Measurements from ENCODE around the gene NEGR1.

NEGR1 gene

GRCh38 chr1:71610476-71610875, 671.9 kb downstream of the NEGR1 start:
- no peak overlapping the region for H3K4me3 ChIP-seq (ENCODE audit: low read length)
- H3K4me1 ChIP-seq (ENCODE audit: insufficient read depth, low read length) = no peaks in the 10 kb centered on the region
- no peak overlapping the region for H3K9ac ChIP-seq (ENCODE audit: low read depth, low read length)
- H3K27ac ChIP-seq (ENCODE audit: low read length) = no peak overlapping the region
- no peaks in the 10 kb centered on the region for H3K9me3 ChIP-seq (ENCODE audit: insufficient read depth, low read depth, low read length)
- no peaks in the 10 kb centered on the region for H3K27me3 ChIP-seq (ENCODE audit: insufficient read depth, low read length)
- H3K36me3 ChIP-seq (ENCODE audit: insufficient read depth, low read depth, low read length) = no peaks in the 10 kb centered on the region

GRCh38 chr1:71603044-71603776, 679.1 kb downstream of the NEGR1 start:
- Histone ChIP-seq H3K27ac (ENCODE audit: low read length) (no peak overlapping the region), H3K27me3 (ENCODE audit: insufficient read depth, low read length) (no peaks in the 10 kb centered on the region), H3K9ac (ENCODE audit: low read depth, low read length) (no peak overlapping the region), H3K4me3 (ENCODE audit: low read length) (no peak overlapping the region), H3K9me3 (ENCODE audit: insufficient read depth, low read depth, low read length) (no peaks in the 10 kb centered on the region), H3K4me1 (ENCODE audit: insufficient read depth, low read length) (no peaks in the 10 kb centered on the region), H3K36me3 (ENCODE audit: insufficient read depth, low read depth, low read length) (no peaks in the 10 kb centered on the region)

GRCh38 chr1:71600023-71600422, 682.3 kb downstream of the NEGR1 start:
- H3K36me3 ChIP-seq (ENCODE audit: insufficient read depth, low read depth, low read length) = no peaks in the 10 kb centered on the region
- no peaks in the 10 kb centered on the region for H3K27me3 ChIP-seq (ENCODE audit: insufficient read depth, low read length)
- H3K27ac ChIP-seq (ENCODE audit: low read length) = no peak overlapping the region
- H3K4me3 ChIP-seq (ENCODE audit: low read length) = no peak overlapping the region
- no peaks in the 10 kb centered on the region for H3K4me1 ChIP-seq (ENCODE audit: insufficient read depth, low read length)
- no peaks in the 10 kb centered on the region for H3K9me3 ChIP-seq (ENCODE audit: insufficient read depth, low read depth, low read length)
- no peak overlapping the region for H3K9ac ChIP-seq (ENCODE audit: low read depth, low read length)

- H3K9me3 ChIP-seq (ENCODE audit: insufficient read depth, low read depth, low read length) = no peaks in the 10 kb centered on the region
- no peak overlapping the region for H3K4me3 ChIP-seq (ENCODE audit: low read length)
- no peaks in the 10 kb centered on the region for H3K27me3 ChIP-seq (ENCODE audit: insufficient read depth, low read length)
- no peak overlapping the region for H3K27ac ChIP-seq (ENCODE audit: low read length)
- H3K4me1 ChIP-seq (ENCODE audit: insufficient read depth, low read length) = no peaks in the 10 kb centered on the region
- no peaks in the 10 kb centered on the region for H3K36me3 ChIP-seq (ENCODE audit: insufficient read depth, low read depth, low read length)
- H3K9ac ChIP-seq (ENCODE audit: low read depth, low read length) = no peak overlapping the region
These were observed 683.0 kb downstream of the NEGR1 start for GRCh38 chr1:71599306-71599705.

- Histone ChIP-seq H3K9me3 (ENCODE audit: insufficient read depth, low read depth, low read length) (no peaks in the 10 kb centered on the region), H3K4me3 (ENCODE audit: low read length) (0 out of 2 replicates have a peak overlapping the region, but pooled peaks have one; percentile 35), H3K27ac (ENCODE audit: low read length) (no peak overlapping the region), H3K4me1 (ENCODE audit: insufficient read depth, low read length) (peaks cover 9% of the 10 kb centered on the region), H3K27me3 (ENCODE audit: insufficient read depth, low read length) (no peaks in the 10 kb centered on the region), H3K36me3 (ENCODE audit: insufficient read depth, low read depth, low read length) (no peaks in the 10 kb centered on the region), H3K9ac (ENCODE audit: low read depth, low read length) (no peak overlapping the region)
These were observed 688.8 kb downstream of the NEGR1 start for GRCh38 chr1:71593523-71593922.

- no peaks in the 10 kb centered on the region for H3K36me3 ChIP-seq (ENCODE audit: insufficient read depth, low read depth, low read length)
- H3K9ac ChIP-seq (ENCODE audit: low read depth, low read length) = no peak overlapping the region
- H3K9me3 ChIP-seq (ENCODE audit: insufficient read depth, low read depth, low read length) = no peaks in the 10 kb centered on the region
- H3K27me3 ChIP-seq (ENCODE audit: insufficient read depth, low read length) = no peaks in the 10 kb centered on the region
- H3K4me1 ChIP-seq (ENCODE audit: insufficient read depth, low read length) = peaks cover 9% of the 10 kb centered on the region
- peak overlapping the region; percentile 35; the same call in 1 of the 2 replicates for H3K4me3 ChIP-seq (ENCODE audit: low read length)
- H3K27ac ChIP-seq (ENCODE audit: low read length) = no peak overlapping the region
These were observed 689.6 kb downstream of the NEGR1 start for GRCh38 chr1:71592646-71593274.

GRCh38 chr1:71589005-71589404, 693.3 kb downstream of the NEGR1 start:
- Histone ChIP-seq H3K27ac (ENCODE audit: low read length) (no peak overlapping the region), H3K27me3 (ENCODE audit: insufficient read depth, low read length) (no peaks in the 10 kb centered on the region), H3K4me3 (ENCODE audit: low read length) (no peak overlapping the region), H3K9me3 (ENCODE audit: insufficient read depth, low read depth, low read length) (no peaks in the 10 kb centered on the region), H3K9ac (ENCODE audit: low read depth, low read length) (no peak overlapping the region), H3K36me3 (ENCODE audit: insufficient read depth, low read depth, low read length) (no peaks in the 10 kb centered on the region), H3K4me1 (ENCODE audit: insufficient read depth, low read length) (peaks cover 9% of the 10 kb centered on the region)

GRCh38 chr1:71587961-71588360, 694.4 kb downstream of the NEGR1 start:
- Histone ChIP-seq H3K9ac (ENCODE audit: low read depth, low read length) (no peak overlapping the region), H3K27ac (ENCODE audit: low read length) (no peak overlapping the region)

GRCh38 chr1:71586030-71586429, 696.3 kb downstream of the NEGR1 start:
- Histone ChIP-seq H3K27ac (ENCODE audit: low read length) (no peak overlapping the region), H3K36me3 (ENCODE audit: insufficient read depth, low read depth, low read length) (no peaks in the 10 kb centered on the region), H3K4me1 (ENCODE audit: insufficient read depth, low read length) (no peaks in the 10 kb centered on the region), H3K9ac (ENCODE audit: low read depth, low read length) (no peak overlapping the region), H3K27me3 (ENCODE audit: insufficient read depth, low read length) (no peaks in the 10 kb centered on the region), H3K4me3 (ENCODE audit: low read length) (no peak overlapping the region), H3K9me3 (ENCODE audit: insufficient read depth, low read depth, low read length) (no peaks in the 10 kb centered on the region)

More at GRCh38 chr1:71587961-71588360, 694.4 kb downstream of the NEGR1 start:
- no peaks in the 10 kb centered on the region for H3K27me3 ChIP-seq (ENCODE audit: insufficient read depth, low read length)
- H3K4me1 ChIP-seq (ENCODE audit: insufficient read depth, low read length) = peaks cover 3% of the 10 kb centered on the region; the same call in 1 of the 2 replicates
- H3K9me3 ChIP-seq (ENCODE audit: insufficient read depth, low read depth, low read length) = no peaks in the 10 kb centered on the region
- no peak overlapping the region for H3K4me3 ChIP-seq (ENCODE audit: low read length)
- no peaks in the 10 kb centered on the region for H3K36me3 ChIP-seq (ENCODE audit: insufficient read depth, low read depth, low read length)

- no peak overlapping the region for H3K4me3 ChIP-seq (ENCODE audit: low read length)
- H3K27me3 ChIP-seq (ENCODE audit: insufficient read depth, low read length) = no peaks in the 10 kb centered on the region
- H3K9ac ChIP-seq (ENCODE audit: low read depth, low read length) = no peak overlapping the region
- no peak overlapping the region for H3K27ac ChIP-seq (ENCODE audit: low read length)
- no peaks in the 10 kb centered on the region for H3K9me3 ChIP-seq (ENCODE audit: insufficient read depth, low read depth, low read length)
- H3K36me3 ChIP-seq (ENCODE audit: insufficient read depth, low read depth, low read length) = no peaks in the 10 kb centered on the region
- no peaks in the 10 kb centered on the region for H3K4me1 ChIP-seq (ENCODE audit: insufficient read depth, low read length)
These were observed 698.6 kb downstream of the NEGR1 start for GRCh38 chr1:71583756-71584155.

GRCh38 chr1:71582673-71583072, 699.7 kb downstream of the NEGR1 start:
- H3K36me3 ChIP-seq (ENCODE audit: insufficient read depth, low read depth, low read length) = no peaks in the 10 kb centered on the region
- H3K9me3 ChIP-seq (ENCODE audit: insufficient read depth, low read depth, low read length) = no peaks in the 10 kb centered on the region
- H3K4me1 ChIP-seq (ENCODE audit: insufficient read depth, low read length) = no peaks in the 10 kb centered on the region
- H3K9ac ChIP-seq (ENCODE audit: low read depth, low read length) = no peak overlapping the region
- H3K4me3 ChIP-seq (ENCODE audit: low read length) = no peak overlapping the region
- H3K27me3 ChIP-seq (ENCODE audit: insufficient read depth, low read length) = no peaks in the 10 kb centered on the region
- no peak overlapping the region for H3K27ac ChIP-seq (ENCODE audit: low read length)

GRCh38 chr1:71577451-71578131, 704.7 kb downstream of the NEGR1 start:
- no peak overlapping the region for H3K4me3 ChIP-seq (ENCODE audit: low read length)
- no peak overlapping the region for H3K27ac ChIP-seq (ENCODE audit: low read length)
- H3K36me3 ChIP-seq (ENCODE audit: insufficient read depth, low read depth, low read length) = no peaks in the 10 kb centered on the region
- H3K9ac ChIP-seq (ENCODE audit: low read depth, low read length) = no peak overlapping the region
- no peaks in the 10 kb centered on the region for H3K4me1 ChIP-seq (ENCODE audit: insufficient read depth, low read length)
- no peaks in the 10 kb centered on the region for H3K27me3 ChIP-seq (ENCODE audit: insufficient read depth, low read length)
- no peaks in the 10 kb centered on the region for H3K9me3 ChIP-seq (ENCODE audit: insufficient read depth, low read depth, low read length)

All from iPS-20b (cell line).